GM21576 (cell line): ENCODE data around the gene ZZZ3.
A peak's percentile ranks its signal among the peaks of the same experiment; 100 is the strongest.
"Not testable (repeated sequence)": the region's sequence is repeated elsewhere in the genome, so short reads cannot be mapped to it uniquely, and the experiment has no call there.

Experiments
- ATAC-seq: cut with Tn5 transposase; IDR thresholded peaks from one replicate; pipeline ENCODE4 v1.9.1; 2021; ENCODE audit warnings: mild to moderate bottlenecking, moderate library complexity; ENCODE audit not compliant: unreplicated experiment

The ZZZ3 gene

DNA sequence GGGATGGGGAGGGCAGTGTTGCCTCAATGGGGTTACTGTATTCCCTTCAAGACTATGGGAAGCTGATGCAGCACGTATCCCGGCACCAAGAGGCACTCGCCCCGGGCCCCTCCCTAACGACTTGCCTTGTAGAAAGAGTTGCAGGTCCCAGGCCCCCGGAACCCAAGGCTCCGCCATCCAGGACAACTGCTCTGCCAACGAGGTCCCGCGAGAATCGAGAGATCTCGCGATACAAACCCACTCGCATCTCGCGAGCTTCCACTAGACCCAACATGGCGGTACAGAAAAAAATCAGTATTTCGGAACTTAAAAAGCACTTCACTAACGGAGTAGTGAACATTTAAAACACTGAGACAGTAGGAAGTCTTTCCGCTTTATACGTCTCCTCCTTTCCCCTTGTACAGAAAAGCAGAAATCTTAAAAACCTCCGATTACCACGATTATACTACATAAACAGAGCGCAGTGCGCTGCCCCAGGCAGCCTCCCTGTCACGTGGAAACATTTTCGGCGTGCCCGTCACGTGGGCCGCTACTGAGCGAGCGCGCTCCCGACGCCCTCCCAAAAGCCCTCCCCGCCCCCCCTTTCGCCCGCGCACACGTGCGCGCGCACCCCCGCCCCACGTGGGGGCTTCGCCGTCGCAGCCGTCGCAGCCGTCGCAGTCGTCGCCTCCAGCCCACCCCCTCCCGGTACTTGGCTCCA is at the start of gene ZZZ3:
Gene ZZZ3, minus strand, starts transcription at position 199 of the 700 bp plus-strand sequence. CDS start 49,304 bp downstream, outside the sequence.
- ATAC-seq = peak; percentile 71

DNA sequence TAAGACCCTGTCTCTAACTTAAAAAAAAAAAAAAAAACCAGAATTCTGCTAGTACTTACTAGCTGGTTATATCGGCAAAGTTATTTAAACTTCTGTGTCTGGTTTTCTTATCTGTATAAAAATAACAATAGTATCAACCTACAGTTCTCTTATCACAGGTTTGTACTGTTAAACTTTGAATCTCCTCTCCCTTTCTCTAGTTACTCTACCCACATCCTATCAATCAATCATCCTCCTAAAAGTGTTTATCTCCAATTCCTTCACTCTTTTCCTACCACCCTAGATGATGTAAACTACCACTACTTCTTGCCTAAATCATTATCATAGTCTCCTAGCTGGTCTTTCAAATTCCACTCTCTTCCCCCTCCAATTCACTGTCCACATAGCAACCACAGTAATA is 49.6 kb upstream of the ZZZ3 start:
- no peak for ATAC-seq

DNA sequence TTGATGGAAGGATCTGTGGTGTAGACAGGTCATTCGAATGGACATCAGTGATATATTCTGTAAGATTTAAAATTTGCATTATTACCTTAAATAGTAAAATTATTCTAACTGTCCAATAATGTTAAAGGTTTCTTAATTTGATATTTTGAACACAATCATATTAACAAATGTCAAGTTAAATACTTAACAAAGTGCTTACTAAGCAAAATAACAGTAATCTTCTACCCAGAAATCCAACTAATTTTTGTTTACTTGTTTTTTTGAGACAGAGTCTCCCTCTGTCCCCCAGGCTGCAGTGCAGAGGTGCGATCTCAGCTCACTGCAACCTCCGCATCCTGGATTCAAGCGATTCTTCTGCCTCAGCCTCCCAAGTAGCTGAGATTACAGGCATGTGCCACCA is 43.2 kb upstream of the ZZZ3 start:
- ATAC-seq = no peak

DNA sequence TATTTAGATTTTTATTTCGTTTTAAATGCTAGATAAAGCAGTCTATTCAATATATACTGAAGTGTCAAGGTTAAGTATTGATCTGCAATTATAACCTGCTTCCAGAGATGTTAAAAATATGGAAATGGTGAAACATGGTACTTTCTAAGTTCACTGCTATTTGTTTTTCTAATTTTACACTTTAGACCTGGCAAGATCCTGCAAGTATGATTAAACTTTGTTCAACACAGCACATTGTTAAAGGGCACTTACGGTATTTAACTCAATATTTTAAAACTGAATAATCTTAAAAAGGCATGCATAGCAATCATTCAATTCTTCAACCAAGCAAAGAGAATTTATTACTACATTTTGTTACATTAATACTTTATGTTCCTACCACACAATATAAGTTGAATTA is 35.7 kb upstream of the ZZZ3 start:
- no peak for ATAC-seq

DNA sequence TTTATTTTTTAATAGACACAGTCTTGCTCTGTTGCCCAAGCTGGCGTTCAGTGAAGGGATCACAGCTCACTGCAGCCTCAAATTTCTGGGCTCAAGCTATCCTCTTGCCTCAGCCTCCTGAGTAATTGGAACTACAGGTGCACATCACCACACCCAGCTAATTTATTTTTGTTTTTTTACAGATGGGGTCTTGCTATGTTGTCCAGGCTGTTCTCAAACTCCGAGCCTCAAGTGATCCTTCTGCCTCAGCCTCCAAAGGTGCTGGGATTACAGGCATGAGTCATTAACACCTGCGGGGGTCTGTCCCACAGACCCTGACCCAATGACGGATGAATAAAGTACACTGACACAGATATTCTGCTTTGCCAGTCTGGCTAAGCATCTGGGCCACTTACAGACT is 33.6 kb upstream of the ZZZ3 start:
- ATAC-seq = no peak

DNA sequence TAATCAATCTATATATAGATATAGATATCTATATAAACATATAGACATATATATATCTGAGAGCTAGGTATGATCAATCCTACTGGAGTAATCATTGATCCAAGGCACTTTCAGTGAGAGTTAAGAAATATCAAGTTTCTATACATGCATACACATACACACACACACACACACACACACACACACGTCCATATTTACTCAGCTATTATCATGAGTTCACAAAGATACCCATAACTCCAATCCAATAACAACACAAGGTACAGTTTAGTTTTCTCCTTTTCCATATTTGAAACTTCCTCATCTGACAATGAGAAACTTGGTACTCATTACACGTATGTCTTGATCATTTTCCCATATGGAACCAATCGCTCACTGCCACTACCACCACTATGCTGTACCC is 27.3 kb upstream of the ZZZ3 start:
- ATAC-seq = no peak

DNA sequence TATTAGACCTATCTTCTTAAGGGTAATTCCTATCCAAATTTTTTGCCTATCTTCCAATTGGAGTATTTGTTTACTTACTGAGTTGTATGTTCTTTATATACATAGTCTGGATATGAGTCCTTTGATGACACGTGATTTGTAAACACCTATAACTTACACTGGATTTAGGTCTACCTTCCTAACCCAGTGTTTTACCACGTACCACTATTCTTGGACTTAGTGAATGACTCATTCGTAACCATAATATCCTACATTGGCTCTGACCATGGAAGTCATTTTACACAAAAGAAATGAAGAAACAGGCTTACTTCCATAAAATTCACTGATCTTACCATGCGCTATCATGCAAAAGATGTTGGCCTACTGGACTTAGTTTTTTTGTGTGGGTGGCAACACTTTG is 23.9 kb upstream of the ZZZ3 start:
- no peak for ATAC-seq

DNA sequence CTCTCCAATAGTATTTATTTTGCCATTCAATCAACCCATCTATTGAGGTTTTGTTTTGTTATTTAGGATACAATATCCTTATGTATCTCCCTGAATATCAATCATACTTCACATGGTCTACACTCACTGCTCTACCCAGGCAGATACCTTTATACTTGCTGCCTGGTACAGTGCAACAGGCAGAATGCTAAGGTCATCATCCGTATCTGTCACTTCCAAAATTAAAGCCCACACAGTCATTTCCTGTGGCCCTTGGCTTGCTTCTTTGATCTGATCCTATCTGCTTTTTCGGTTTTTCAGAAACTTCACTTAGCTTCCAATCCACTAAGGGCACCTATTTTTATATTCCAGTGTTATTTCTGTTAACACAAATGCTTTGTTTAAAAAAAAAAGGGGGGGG is 22.3 kb upstream of the ZZZ3 start:
- ATAC-seq = no peak

DNA sequence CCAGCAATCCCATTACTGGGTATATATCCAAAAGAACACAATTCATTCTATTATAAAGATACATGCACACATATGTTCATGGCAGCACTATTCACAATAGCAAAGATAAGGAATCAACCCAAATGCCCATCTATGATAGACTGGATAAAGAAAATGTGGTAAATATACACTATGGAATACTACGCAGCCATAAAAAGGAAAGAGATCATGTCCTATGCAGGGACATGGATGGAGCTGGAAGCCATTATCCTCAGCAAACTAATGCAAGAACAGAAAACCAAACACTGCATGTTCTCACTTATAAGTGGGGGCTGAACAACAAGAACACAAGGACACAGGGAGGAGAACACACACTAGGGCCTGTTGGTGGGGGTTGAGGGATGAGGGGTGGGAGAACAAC is 17.2 kb upstream of the ZZZ3 start:
- ATAC-seq = not testable (repeated sequence)

DNA sequence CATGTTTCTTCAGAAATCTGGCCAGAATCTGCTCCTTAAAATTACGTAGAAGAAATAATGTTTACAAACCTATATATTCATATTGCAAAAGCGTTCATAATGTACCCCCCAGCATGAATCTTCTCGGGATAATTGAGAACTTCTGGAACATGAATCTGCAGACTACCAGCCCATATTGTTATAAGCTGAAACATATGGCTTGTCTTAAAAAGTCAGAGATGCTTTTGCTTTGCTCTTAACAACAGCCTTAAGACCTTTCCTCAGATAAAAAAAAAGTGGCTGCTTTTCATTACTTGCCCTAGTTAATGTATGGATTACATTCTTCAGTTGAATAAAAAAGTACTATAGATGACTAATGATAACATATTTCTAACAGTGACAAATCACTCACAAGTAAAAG is 15.0 kb upstream of the ZZZ3 start:
- ATAC-seq = no peak

DNA sequence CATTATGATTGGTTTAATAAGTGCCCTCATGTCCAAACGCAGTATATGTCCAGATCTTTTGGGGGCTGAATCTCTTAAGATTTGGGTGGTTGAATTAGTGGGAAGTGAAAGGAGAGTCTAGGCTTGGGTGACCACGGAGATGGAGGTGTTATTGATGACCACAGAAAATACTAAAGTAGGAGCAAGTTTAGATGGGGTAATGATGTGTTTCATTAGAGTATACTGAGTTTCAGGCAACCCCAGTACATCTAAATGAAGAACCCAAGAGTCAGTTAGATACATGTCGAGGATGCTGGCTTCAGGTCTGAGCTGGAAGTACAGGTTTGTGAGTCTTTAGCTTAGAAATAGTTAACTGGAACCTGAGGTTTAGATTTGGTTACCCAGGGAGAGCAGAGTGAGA is 6.5 kb upstream of the ZZZ3 start:
- no peak for ATAC-seq

DNA sequence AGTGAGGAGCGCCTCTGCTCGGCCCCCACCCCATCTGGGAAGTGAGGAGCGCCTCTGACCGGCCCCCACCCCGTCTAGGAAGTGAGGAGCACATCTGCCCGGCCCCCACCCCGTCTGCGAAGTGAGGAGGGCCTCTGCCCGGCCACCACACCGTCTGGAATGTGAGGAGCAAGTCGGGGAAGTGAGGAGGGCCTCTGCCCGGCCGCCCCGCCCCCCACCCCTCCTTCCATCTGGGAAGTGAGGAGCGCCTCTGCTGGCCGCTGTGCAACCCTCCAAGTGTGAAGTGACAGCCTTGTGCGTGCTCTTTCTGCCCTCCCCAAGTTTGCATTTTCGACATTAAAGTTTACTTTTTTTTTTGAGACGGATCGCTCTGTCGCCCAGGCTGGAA is 5.1 kb upstream of the ZZZ3 start:
- ATAC-seq = no peak

DNA sequence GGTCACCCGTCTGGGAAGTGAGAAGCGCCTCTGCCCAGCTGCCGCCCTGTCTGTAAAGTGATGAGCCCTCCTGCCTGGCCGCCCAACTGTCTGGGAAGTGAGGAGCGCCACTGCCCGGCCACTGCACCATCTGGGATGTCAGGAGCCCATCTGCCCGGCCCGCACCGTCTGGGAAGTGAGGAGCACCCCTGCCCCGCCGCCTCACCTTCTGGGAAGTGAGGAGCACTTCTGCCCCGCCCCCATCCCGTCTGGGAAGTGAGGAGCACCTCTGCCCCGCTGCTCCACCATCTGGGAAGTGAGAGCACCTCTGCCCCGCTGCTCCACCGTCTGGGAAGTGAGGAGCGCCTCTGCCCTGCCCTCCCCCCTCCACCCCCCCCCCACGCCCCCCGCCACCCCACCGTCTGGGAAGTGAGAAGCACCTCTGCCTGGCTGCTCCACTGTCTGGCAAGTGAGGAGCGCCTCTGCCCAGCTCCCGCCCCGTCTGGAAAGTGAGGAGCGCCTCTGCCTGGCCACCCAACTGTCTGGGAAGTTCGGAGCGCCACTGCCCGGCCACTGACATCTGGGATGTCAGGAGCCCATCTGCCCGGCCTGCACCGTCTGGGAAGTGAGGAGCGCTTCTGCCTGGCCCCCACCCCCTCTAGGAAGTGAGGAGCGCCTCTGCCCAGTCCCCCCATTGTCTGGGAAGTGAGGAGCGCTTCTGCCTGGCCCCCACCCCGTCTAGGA is 4.5 kb upstream of the ZZZ3 start:
- no peak for ATAC-seq

DNA sequence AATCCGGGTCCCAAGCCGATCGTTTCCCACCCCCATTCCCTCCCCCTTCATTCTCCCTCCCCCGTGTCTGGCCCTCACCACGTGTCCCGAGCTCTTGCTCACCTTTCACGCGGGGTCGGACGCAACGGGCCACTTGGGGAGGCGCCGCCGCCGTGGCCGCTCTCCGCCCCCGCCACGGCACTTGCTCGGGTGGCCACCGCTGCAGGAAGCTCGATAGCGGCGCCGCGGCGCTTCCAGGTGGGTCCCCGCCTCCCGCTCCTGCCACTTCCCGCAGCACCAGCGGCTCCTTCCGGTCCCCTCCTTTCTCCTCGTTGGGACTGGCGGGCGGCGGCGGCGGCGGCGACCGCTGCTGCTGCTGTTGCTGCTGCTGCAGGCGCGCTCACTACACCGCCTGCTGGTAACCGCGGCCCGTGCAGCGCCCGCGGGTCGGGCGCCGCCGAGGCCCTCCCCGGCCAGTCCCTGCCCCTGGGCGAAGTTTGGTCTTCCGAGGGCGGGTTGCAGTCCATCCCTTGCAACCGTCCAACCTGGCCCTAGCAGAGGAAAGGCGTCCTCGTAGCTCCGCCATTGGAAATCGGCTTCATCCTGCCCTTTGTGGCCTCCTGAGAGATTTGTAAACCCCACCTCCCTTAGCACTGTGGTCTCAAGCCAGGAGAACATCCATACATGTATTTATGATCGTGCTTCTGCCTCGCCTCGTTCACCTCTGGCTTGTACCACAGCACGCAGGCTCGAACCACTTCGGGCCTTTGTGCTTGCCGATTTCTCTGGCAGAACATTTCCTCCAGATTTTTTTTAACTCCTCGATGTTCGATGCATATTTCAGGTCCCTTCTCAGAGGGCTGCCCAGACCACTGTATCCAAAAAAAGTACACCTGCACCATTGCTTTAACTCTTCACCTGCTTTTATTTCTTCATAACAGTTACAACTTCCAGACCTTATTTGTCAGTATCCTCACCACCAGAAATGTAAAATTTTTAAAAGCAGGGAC is 996 bp upstream of the ZZZ3 start:
- peak; percentile 68 for ATAC-seq

DNA sequence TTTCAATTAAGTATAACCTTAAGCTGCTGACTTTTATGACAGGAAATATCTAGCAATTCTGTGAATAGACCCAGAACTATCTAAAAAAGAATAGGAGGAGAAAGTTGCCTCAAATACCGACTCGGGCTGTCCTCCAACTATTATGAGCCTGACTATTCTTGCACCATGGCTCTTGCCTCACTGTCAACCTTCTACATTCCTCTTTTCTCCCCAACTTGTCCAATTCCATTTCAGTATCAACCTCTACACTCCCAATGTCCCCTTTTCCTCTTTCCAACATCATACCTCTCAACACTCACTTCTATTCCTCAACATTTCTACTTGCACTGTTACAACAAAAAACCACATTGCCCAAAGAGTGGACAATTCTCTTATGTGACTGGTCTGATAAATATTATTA is 2.3 kb downstream of the ZZZ3 start:
- no peak for ATAC-seq

DNA sequence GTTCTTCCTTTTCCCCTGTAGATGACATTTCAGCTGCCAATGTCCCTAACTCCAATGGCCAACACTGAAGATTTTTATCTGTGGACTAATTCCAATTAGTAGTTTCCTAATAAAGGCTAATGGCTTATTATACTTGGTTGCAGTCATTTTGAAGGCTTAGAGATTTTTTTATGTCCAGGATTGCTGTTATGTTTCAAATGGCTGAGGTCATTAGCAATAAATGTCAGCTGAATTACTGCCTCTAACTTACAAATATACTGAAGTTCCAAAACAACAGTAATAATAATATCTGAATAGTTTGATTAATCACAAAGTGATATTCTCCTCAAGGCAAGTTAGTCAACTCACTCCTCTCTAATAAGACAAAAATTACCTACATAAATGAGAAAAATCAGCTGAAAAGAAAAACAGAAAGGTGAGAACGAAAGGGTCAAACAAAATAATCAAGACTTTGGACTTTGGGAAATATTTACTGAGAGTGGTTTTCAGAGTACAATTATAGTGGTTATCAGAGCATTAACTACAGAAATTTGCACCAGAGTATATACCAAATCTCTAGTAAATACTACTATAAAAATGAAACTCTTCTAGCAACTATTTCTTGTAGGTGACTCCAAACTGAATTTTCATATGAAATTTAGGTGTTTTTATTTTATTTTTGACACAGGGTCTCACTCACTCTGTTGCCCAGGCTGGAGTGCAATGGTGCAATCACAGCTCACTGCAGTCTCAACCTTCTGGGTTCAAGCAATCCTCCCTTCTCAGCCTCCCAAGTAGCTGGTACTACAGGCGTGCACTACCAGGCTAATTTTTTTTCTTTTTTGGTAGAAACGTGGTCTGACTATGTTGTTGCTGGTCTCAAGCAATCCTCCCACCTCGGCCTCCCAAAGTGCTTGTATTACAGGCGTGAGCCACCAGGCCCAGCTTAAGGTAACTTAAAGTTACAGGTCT is 3.5 kb downstream of the ZZZ3 start:
- no peak for ATAC-seq

DNA sequence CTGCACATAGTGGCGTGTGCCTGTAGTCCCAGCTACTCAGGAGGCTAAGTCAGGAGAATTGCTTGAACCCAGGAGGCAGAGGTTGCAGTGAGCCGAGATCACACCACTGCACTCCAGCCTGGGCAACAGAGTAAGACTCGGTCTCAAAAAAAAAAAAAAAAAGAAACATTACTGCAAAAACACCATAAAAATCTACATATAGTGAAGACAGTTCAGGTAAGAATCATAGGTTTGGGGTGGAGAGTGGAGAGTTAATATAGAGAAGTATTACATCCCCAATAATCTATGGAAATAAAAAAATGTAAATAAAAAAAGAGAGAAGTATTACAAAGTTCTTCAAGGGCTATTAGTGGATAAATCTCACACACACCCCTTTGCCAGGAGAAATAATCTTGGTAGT is 7.7 kb downstream of the ZZZ3 start:
- not testable (repeated sequence) for ATAC-seq

DNA sequence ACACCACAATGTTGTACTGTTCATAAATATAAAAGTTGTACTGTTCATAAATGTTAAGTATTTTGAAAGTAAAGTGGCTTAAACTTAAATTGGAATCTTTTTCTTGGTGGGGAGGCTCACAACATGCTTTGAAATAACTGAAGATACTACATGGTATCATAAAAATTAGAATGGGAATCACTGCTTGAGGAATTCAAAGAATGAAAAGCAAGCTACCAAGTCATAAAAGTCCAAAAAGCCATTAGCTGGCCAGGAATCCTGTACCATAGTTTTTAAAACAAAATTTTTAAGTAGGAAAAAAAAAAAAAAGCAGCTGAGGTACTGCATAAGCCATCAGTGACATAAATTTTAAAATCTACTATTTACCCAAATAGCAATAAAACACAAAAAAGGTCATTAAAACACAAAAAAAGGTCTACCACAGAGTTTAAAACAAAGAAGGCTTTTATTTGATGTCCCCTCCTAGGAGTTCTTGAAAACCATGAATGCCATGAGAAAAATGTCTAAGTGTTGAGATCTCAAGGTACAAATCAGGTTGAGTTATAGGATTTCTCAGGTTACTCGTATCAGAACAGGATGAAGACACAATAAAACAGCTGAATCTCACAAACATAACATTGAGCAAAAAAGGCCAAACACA is 8.6 kb downstream of the ZZZ3 start:
- ATAC-seq = no peak

DNA sequence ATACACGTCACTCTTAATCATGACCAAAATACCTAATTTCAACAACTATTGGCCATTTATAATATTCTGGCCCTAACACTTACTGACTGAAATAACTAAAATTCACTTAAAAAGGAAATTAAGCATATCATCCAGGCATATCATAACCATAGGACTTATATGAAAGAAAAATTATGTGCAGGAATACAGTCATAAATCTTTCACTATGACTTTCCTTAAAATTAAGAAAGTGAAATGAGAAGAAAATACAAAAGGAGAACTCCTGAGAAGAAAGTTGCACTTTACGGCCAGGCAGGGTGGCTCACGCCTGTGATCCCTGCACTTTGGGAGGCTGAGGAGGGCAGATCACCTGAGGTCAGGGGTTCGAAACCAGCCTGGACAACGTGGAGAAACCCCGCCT is 9.4 kb downstream of the ZZZ3 start:
- ATAC-seq = no peak

DNA sequence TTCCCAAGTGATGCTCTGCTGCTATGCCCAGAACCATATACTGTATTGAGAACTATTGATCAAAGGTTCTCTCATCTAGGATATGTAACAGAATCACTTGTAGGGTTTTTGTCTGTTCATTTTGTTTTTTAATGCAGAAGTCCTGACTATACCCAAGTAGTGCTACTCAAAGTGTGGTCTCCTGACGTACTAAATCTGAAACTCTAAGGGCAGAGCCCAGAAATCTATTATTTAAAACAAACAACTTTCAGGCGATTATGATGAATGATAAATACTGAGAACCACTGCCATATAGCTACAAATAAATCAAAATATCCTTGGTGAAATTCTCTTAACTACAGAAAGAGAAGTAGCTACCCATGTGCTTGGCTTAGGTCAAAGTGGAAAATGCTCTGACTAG is 10.1 kb downstream of the ZZZ3 start:
- ATAC-seq = peak; percentile 36
